DND-41 (cell line): ENCODE measurements around the gene NTM.

Source experiments
- ATAC-seq: fragments of 200-7000 bp; cut with Tn5 transposase; 3 replicates; pipeline ENCODE4 v1.9.1; 2021; ENCODE audit warnings: low read depth; ENCODE audit not compliant: insufficient read depth
- DNase-seq: peaks from one replicate; pipeline ENCODE4 v3.0.0-alpha.2; 2020
- H2AFZ ChIP-seq: 2 replicates; pipeline ENCODE4 v1.6.0; 2012; ENCODE audit warnings: low read depth, low read length
- H3K27ac ChIP-seq: 2 replicates; pipeline ENCODE4 v1.5.1; 2012; ENCODE audit warnings: low read length, inconsistent platforms
- H3K27me3 ChIP-seq: fragments of 200-600 bp; sonication (generic); 2 replicates; pipeline ENCODE4 v1.6.0; 2012; ENCODE audit warnings: low read length, mild to moderate bottlenecking, inconsistent platforms; ENCODE audit not compliant: insufficient read depth, poor library complexity
- H3K36me3 ChIP-seq: 2 replicates; pipeline ENCODE4 v1.5.1; 2012; ENCODE audit warnings: low read length, inconsistent platforms; ENCODE audit not compliant: insufficient read depth
- H3K4me1 ChIP-seq: 2 replicates; pipeline ENCODE4 v1.5.1; 2012; ENCODE audit warnings: mild to moderate bottlenecking, low read length; ENCODE audit not compliant: insufficient read depth
- H3K4me2 ChIP-seq: 2 replicates; pipeline ENCODE4 v1.6.0; 2012; ENCODE audit warnings: mild to moderate bottlenecking, moderate library complexity, low read length, inconsistent platforms; ENCODE audit not compliant: insufficient read depth
- H3K4me3 ChIP-seq, 2 experiments: fragments of 200-600 bp in 1 of 2; shearing (Covaris generic) in 1 of 2; 2 replicates each; pipeline ENCODE4 v1.5.1; 2012 to 2016; ENCODE audit warnings: inconsistent platforms in 2 of 2, low read length in 2 of 2, mild to moderate bottlenecking in 2 of 2, low read depth in 1 of 2, moderate library complexity in 1 of 2
- H3K79me2 ChIP-seq: 2 replicates; pipeline ENCODE4 v1.6.0; 2012; ENCODE audit warnings: low read length, inconsistent platforms; ENCODE audit not compliant: insufficient read depth
- H3K9ac ChIP-seq: 2 replicates; pipeline ENCODE4 v1.6.0; 2012; ENCODE audit warnings: low read depth, mild to moderate bottlenecking, inconsistent platforms, low read length, moderate library complexity
- H3K9me3 ChIP-seq: 2 replicates; pipeline ENCODE4 v1.5.1; 2012; ENCODE audit warnings: low read length, moderate library complexity, mild to moderate bottlenecking, inconsistent platforms; ENCODE audit not compliant: insufficient read depth, severe bottlenecking
- H4K20me1 ChIP-seq: 2 replicates; pipeline ENCODE4 v1.6.0; 2012; ENCODE audit warnings: low read length; ENCODE audit not compliant: insufficient read depth
- CTCF ChIP-seq: IDR thresholded peaks from 2 replicates; pipeline ENCODE4 v1.5.1; 2012; ENCODE audit warnings: borderline replicate concordance, low read length, moderate library complexity, mild to moderate bottlenecking; ENCODE audit not compliant: poor library complexity, severe bottlenecking; ENCODE audit errors: extremely low read depth
- EZH2 ChIP-seq: IDR thresholded peaks from 3 replicates; pipeline ENCODE4 v1.6.1; 2012; ENCODE audit warnings: borderline replicate concordance, low read depth, mild to moderate bottlenecking, moderate library complexity, low read length, inconsistent platforms; ENCODE audit not compliant: severe bottlenecking

The NTM gene

GRCh38 chr11:132042296-132042695 is 671.9 kb downstream of the NTM start:
- Histone ChIP-seq H3K36me3 (no peaks in the 10 kb centered on the region), H3K79me2 (no peaks in the 10 kb centered on the region), H3K4me3 (no peak overlapping the region), H3K27me3 (peaks cover 3% of the 10 kb centered on the region), H3K9ac (no peak overlapping the region), H3K27ac (no peak overlapping the region), H3K9me3 (no peaks in the 10 kb centered on the region), H3K4me1 (no peaks in the 10 kb centered on the region), H3K4me2 (no peak overlapping the region), H2AFZ (no peak overlapping the region), H4K20me1 (no peaks in the 10 kb centered on the region)
- no peak for TF ChIP-seq CTCF
- no peak for TF ChIP-seq EZH2
- ATAC-seq, result no peak
- no peak for DNase-seq

- H3K27ac ChIP-seq, result no peak overlapping the region
- TF ChIP-seq EZH2 (no peak), CTCF (no peak)
- H3K36me3 ChIP-seq, result no peaks in the 10 kb centered on the region
- no peaks in the 10 kb centered on the region for H3K9me3 ChIP-seq
- H3K4me2 ChIP-seq, result no peak overlapping the region
- DNase-seq (no peak), ATAC-seq (no peak)
- peaks cover 3% of the 10 kb centered on the region for H3K27me3 ChIP-seq
- H3K79me2 ChIP-seq, result no peaks in the 10 kb centered on the region
- H4K20me1 ChIP-seq, result no peaks in the 10 kb centered on the region
- no peak overlapping the region for H3K9ac ChIP-seq
- no peak overlapping the region for H3K4me3 ChIP-seq
- no peaks in the 10 kb centered on the region for H3K4me1 ChIP-seq
- no peak overlapping the region for H2AFZ ChIP-seq
These were observed 673.3 kb downstream of the NTM start for GRCh38 chr11:132043714-132044113.

GRCh38 chr11:132045107-132045506 is 674.7 kb downstream of the NTM start:
- Histone ChIP-seq H3K36me3 (no peaks in the 10 kb centered on the region), H4K20me1 (no peaks in the 10 kb centered on the region), H3K27ac (no peak overlapping the region), H3K9ac (no peak overlapping the region), H2AFZ (no peak overlapping the region), H3K4me1 (no peaks in the 10 kb centered on the region), H3K27me3 (peaks cover 3% of the 10 kb centered on the region), H3K4me3 (no peak overlapping the region), H3K4me2 (no peak overlapping the region), H3K9me3 (no peaks in the 10 kb centered on the region), H3K79me2 (no peaks in the 10 kb centered on the region)
- DNase-seq (no peak), ATAC-seq (no peak)
- TF ChIP-seq CTCF (no peak), EZH2 (no peak)

GRCh38 chr11:132046288-132046865 is 676.0 kb downstream of the NTM start:
- no peaks in the 10 kb centered on the region for H3K4me1 ChIP-seq
- H2AFZ ChIP-seq, result no peak overlapping the region
- no peak overlapping the region for H3K27ac ChIP-seq
- DNase-seq (no peak), ATAC-seq (no peak)
- TF ChIP-seq EZH2, result no peak
- no peak for TF ChIP-seq CTCF
- H3K4me2 ChIP-seq, result no peak overlapping the region
- H3K79me2 ChIP-seq, result no peaks in the 10 kb centered on the region
- no peak overlapping the region for H3K4me3 ChIP-seq
- H3K36me3 ChIP-seq, result no peaks in the 10 kb centered on the region
- no peak overlapping the region for H3K9ac ChIP-seq
- no peaks in the 10 kb centered on the region for H4K20me1 ChIP-seq
- H3K9me3 ChIP-seq, result no peaks in the 10 kb centered on the region
- peaks cover 3% of the 10 kb centered on the region for H3K27me3 ChIP-seq
